Stimulated activated CD8-positive, alpha-beta memory T cell treated with anti-CD3 and anti-CD28 coated beads, Interleukin-2, amount 100 ng/mL, for 48 hours (primary cell): ENCODE results near the gene UBE2I.
"Not testable (repeated sequence)": the region's sequence is repeated elsewhere in the genome, so short reads cannot be mapped to it uniquely, and the experiment has no call there.

Source experiments
- DNase-seq, 2 donors: peaks; one replicate each; pipeline ENCODE4 v3.0.0-alpha.2; 2020; ENCODE audit warnings: low read depth in 2 of 2

The UBE2I gene

GRCh38 chr16:1314399-1315068, 5.1 kb downstream of the UBE2I start:
- no peak for DNase-seq

GRCh38 chr16:1315081-1316032, 5.9 kb downstream of the UBE2I start:
- no peak for DNase-seq

- no peak for DNase-seq
Measured at GRCh38 chr16:1316033-1316405, 6.6 kb downstream of the UBE2I start.

- DNase-seq: no peak
Measured at GRCh38 chr16:1317479-1318267, 8.2 kb downstream of the UBE2I start.

GRCh38 chr16:1318268-1318545, 8.8 kb downstream of the UBE2I start:
- DNase-seq: no peak

- no peak for DNase-seq
Measured at GRCh38 chr16:1319041-1319440, 9.6 kb downstream of the UBE2I start.

GRCh38 chr16:1320097-1320496, 10.7 kb downstream of the UBE2I start:
- no peak for DNase-seq

GRCh38 chr16:1320658-1321240, 11.3 kb downstream of the UBE2I start:
- DNase-seq: no peak

- DNase-seq: no peak
Measured at GRCh38 chr16:1322407-1322806, 13.0 kb downstream of the UBE2I start.

- no peak for DNase-seq
Measured at GRCh38 chr16:1323296-1324239, 14.1 kb downstream of the UBE2I start.

- DNase-seq: no peak
Measured at GRCh38 chr16:1324286-1324826, 14.9 kb downstream of the UBE2I start.

- no peak for DNase-seq
Measured at GRCh38 chr16:1325261-1325660, 15.8 kb downstream of the UBE2I start.

GRCh38 chr16:1325673-1326371, 16.4 kb downstream of the UBE2I start:
- DNase-seq: no peak

- DNase-seq: no peak
Measured at GRCh38 chr16:1326391-1326790, 17.0 kb downstream of the UBE2I start.

GRCh38 chr16:1326946-1327618, 17.6 kb downstream of the UBE2I start:
- DNase-seq: no peak

- no peak for DNase-seq
Measured at GRCh38 chr16:1327619-1327947, 18.1 kb downstream of the UBE2I start.

- DNase-seq: not testable (repeated sequence)
Measured at GRCh38 chr16:1328136-1328535, 18.7 kb downstream of the UBE2I start.

GRCh38 chr16:1328961-1329360, 19.5 kb downstream of the UBE2I start:
- DNase-seq: not testable (repeated sequence)

- DNase-seq: peak in 1 of 2 donors; percentile 30
Measured at GRCh38 chr16:1330260-1330914, 21.0 kb downstream of the UBE2I start.
